ENCODE data around the gene LNX1.

The LNX1 gene

GRCh38 chr4:53450773-53451172 is 140.5 kb downstream of the LNX1 start:
- no peak overlapping the region for H3K4me3 ChIP-seq (ENCODE audit: low read depth, low read length)
- H3K79me2 ChIP-seq = no peaks in the 10 kb centered on the region
- no peaks in the 10 kb centered on the region for H3K9me3 ChIP-seq (ENCODE audit: control insufficient read depth, low read length)
- H3K4me2 ChIP-seq (ENCODE audit: low read length) = no peak overlapping the region
- no peaks in the 10 kb centered on the region for H3K4me1 ChIP-seq
- no peak overlapping the region for H3K27ac ChIP-seq
- H3K36me3 ChIP-seq (ENCODE audit: control insufficient read depth, insufficient read depth, low read length) = no peaks in the 10 kb centered on the region
- H3K9ac ChIP-seq = no peak overlapping the region
- H3K27me3 ChIP-seq (ENCODE audit: control insufficient read depth, insufficient read depth, low read length) = no peaks in the 10 kb centered on the region
- TF ChIP-seq CTCF (IDR thresholded peaks at IDR 0.05) = no peak
- no peak overlapping the region for H2AFZ ChIP-seq

- Histone ChIP-seq H3K4me1 (no peaks in the 10 kb centered on the region), H3K4me3 (ENCODE audit: low read depth, low read length) (no peak overlapping the region), H3K9me3 (ENCODE audit: control insufficient read depth, low read length) (no peaks in the 10 kb centered on the region), H3K36me3 (ENCODE audit: control insufficient read depth, insufficient read depth, low read length) (no peaks in the 10 kb centered on the region), H3K9ac (no peak overlapping the region), H3K27ac (no peak overlapping the region), H3K4me2 (ENCODE audit: low read length) (no peak overlapping the region), H3K79me2 (no peaks in the 10 kb centered on the region), H2AFZ (no peak overlapping the region), H3K27me3 (ENCODE audit: control insufficient read depth, insufficient read depth, low read length) (no peaks in the 10 kb centered on the region)
- no peak for TF ChIP-seq CTCF (IDR thresholded peaks at IDR 0.05)
These were observed 146.3 kb downstream of the LNX1 start for GRCh38 chr4:53444954-53445353.

DNA sequence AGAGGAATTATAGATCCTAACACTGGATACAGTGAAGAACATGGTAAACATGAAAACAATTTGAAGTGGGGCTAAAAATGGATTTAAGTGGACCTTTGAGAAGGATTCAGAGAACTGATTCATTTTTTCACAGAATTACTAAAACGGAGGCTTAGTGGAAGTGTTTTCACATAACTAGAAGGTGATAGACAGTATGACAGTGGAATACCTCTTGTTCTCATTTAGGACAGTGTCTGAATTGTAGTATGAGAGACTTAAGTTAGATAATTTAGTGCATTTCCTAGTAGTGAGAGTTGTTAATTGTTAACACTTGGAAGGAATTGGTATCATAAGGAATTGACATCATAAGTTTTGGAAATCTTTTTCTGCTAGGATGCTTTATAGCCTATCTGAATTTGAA is 149.7 kb downstream of the LNX1 start:
- Histone ChIP-seq H2AFZ (no peak overlapping the region), H3K4me3 (ENCODE audit: low read depth, low read length) (no peak overlapping the region), H3K27me3 (ENCODE audit: control insufficient read depth, insufficient read depth, low read length) (no peaks in the 10 kb centered on the region), H3K4me2 (ENCODE audit: low read length) (no peak overlapping the region), H3K27ac (no peak overlapping the region), H3K9me3 (ENCODE audit: control insufficient read depth, low read length) (no peaks in the 10 kb centered on the region), H3K79me2 (no peaks in the 10 kb centered on the region), H3K4me1 (no peaks in the 10 kb centered on the region), H3K36me3 (ENCODE audit: control insufficient read depth, insufficient read depth, low read length) (no peaks in the 10 kb centered on the region), H3K9ac (no peak overlapping the region)
- TF ChIP-seq CTCF (IDR thresholded peaks at IDR 0.05) = no peak

- Histone ChIP-seq H3K4me2 (ENCODE audit: low read length) (no peak overlapping the region), H3K27me3 (ENCODE audit: control insufficient read depth, insufficient read depth, low read length) (no peaks in the 10 kb centered on the region), H3K9me3 (ENCODE audit: control insufficient read depth, low read length) (no peaks in the 10 kb centered on the region), H3K4me3 (ENCODE audit: low read depth, low read length) (no peak overlapping the region), H3K36me3 (ENCODE audit: control insufficient read depth, insufficient read depth, low read length) (no peaks in the 10 kb centered on the region), H3K9ac (no peak overlapping the region), H3K79me2 (no peaks in the 10 kb centered on the region), H3K4me1 (no peaks in the 10 kb centered on the region), H2AFZ (no peak overlapping the region), H3K27ac (no peak overlapping the region)
- no peak for TF ChIP-seq CTCF (IDR thresholded peaks at IDR 0.05)
These were observed 155.0 kb downstream of the LNX1 start for GRCh38 chr4:53436251-53436650.

GRCh38 chr4:53432528-53433424 is 158.5 kb downstream of the LNX1 start:
- H3K4me1 ChIP-seq = no peaks in the 10 kb centered on the region
- H3K36me3 ChIP-seq (ENCODE audit: control insufficient read depth, insufficient read depth, low read length) = no peaks in the 10 kb centered on the region
- H2AFZ ChIP-seq = no peak overlapping the region
- no peaks in the 10 kb centered on the region for H3K9me3 ChIP-seq (ENCODE audit: control insufficient read depth, low read length)
- H3K27ac ChIP-seq = no peak overlapping the region
- no peak overlapping the region for H3K4me2 ChIP-seq (ENCODE audit: low read length)
- no peak overlapping the region for H3K9ac ChIP-seq
- H3K27me3 ChIP-seq (ENCODE audit: control insufficient read depth, insufficient read depth, low read length) = no peaks in the 10 kb centered on the region
- H3K79me2 ChIP-seq = no peaks in the 10 kb centered on the region
- H3K4me3 ChIP-seq (ENCODE audit: low read depth, low read length) = no peak overlapping the region
- no peak for TF ChIP-seq CTCF (IDR thresholded peaks at IDR 0.05)

Measured in parathyroid adenoma (tissue), 2 donors.